Right atrium auricular region (tissue), 2 donors: ENCODE measurements around the gene CAMK1D. TPM values are rescaled to one million over a fixed set of nuclear protein-coding genes. Genes with fewer than 3 reads are reported as not detected.

Experiments used
- DNase-seq: peaks from one replicate; pipeline ENCODE4 v3.0.0-alpha.2; 2019; ENCODE audit warnings: low spot score
- H3K27ac ChIP-seq, 2 donors: fragments of 200-600 bp; sonication (generic); 1 replicate in 1 of 2; 2 replicates in 1 of 2; pipeline ENCODE4 v1.5.1; 2016 to 2019
- H3K27me3 ChIP-seq, 2 donors: fragments of 200-600 bp; sonication (generic); one replicate each; pipeline versions ENCODE4 v1.5.1 to v1.6.0; 2017 to 2019
- H3K36me3 ChIP-seq: fragments of 200-600 bp; sonication (generic); one replicate; pipeline ENCODE4 v1.5.1; 2016
- H3K4me1 ChIP-seq, 2 donors: fragments of 200-600 bp; sonication (generic); one replicate each; pipeline versions ENCODE4 v1.5.1 to v1.6.0; 2017 to 2019
- H3K4me3 ChIP-seq, 2 donors: fragments of 200-600 bp; sonication (generic); 1 replicate in 1 of 2; 2 replicates in 1 of 2; pipeline ENCODE4 v1.5.1; 2017 to 2019; ENCODE audit warnings: mild to moderate bottlenecking in 1 of 2, moderate library complexity in 1 of 2
- H3K9me3 ChIP-seq, 2 donors: fragments of 200-600 bp; sonication (generic); one replicate each; pipeline ENCODE4 v1.5.1; 2019
- total RNA-seq, 2 donors: library from RNA; depleted of rRNA; stranded (reverse); fragments of >200 nt; gene quantifications; one replicate each; pipeline ENCODE4 v1.1.0, GENCODE V29; 2016
- TF ChIP-seq, protein P1 (sequence below), 2 donors: fragments of 200-600 bp; sonication (generic); IDR thresholded peaks; one replicate each; pipeline ENCODE4 v1.5.1; 2019; ENCODE audit warnings: antibody characterized with exemption in 2 of 2

The CAMK1D gene
- total RNA-seq, 2 donors from 2014 or later, result 24.5 to 27.2 TPM

- DNase-seq, result no peak
- no peak overlapping the region for H3K27ac ChIP-seq
- TF ChIP-seq, protein P1, sequence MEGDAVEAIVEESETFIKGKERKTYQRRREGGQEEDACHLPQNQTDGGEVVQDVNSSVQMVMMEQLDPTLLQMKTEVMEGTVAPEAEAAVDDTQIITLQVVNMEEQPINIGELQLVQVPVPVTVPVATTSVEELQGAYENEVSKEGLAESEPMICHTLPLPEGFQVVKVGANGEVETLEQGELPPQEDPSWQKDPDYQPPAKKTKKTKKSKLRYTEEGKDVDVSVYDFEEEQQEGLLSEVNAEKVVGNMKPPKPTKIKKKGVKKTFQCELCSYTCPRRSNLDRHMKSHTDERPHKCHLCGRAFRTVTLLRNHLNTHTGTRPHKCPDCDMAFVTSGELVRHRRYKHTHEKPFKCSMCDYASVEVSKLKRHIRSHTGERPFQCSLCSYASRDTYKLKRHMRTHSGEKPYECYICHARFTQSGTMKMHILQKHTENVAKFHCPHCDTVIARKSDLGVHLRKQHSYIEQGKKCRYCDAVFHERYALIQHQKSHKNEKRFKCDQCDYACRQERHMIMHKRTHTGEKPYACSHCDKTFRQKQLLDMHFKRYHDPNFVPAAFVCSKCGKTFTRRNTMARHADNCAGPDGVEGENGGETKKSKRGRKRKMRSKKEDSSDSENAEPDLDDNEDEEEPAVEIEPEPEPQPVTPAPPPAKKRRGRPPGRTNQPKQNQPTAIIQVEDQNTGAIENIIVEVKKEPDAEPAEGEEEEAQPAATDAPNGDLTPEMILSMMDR (IDR thresholded peaks at IDR 0.05), result no peak
- H3K9me3 ChIP-seq, result no peaks in the 10 kb centered on the region
- H3K27me3 ChIP-seq, result no peaks in the 10 kb centered on the region
- no peak overlapping the region for H3K4me3 ChIP-seq
- no peaks in the 10 kb centered on the region for H3K36me3 ChIP-seq
- peaks cover 0 to 5% of the 10 kb centered on the region in 2 donors for H3K4me1 ChIP-seq
Observed at GRCh38 chr10:12381536-12382156, 32.3 kb downstream of the CAMK1D start.

GRCh38 chr10:12382157-12382548 is 32.8 kb downstream of the CAMK1D start:
- no peak for DNase-seq
- no peak overlapping the region for H3K27ac ChIP-seq
- H3K9me3 ChIP-seq, result no peaks in the 10 kb centered on the region
- TF ChIP-seq, protein P1 (IDR thresholded peaks at IDR 0.05), result no peak
- no peak overlapping the region for H3K4me3 ChIP-seq
- peaks cover 0 to 5% of the 10 kb centered on the region in 2 donors for H3K4me1 ChIP-seq
- H3K36me3 ChIP-seq, result no peaks in the 10 kb centered on the region
- H3K27me3 ChIP-seq, result no peaks in the 10 kb centered on the region

- H3K36me3 ChIP-seq, result no peaks in the 10 kb centered on the region
- H3K9me3 ChIP-seq, result no peaks in the 10 kb centered on the region
- H3K4me1 ChIP-seq, result peaks cover 0 to 6% of the 10 kb centered on the region in 2 donors
- no peak overlapping the region for H3K27ac ChIP-seq
- DNase-seq, result no peak
- H3K4me3 ChIP-seq, result no peak overlapping the region
- no peaks in the 10 kb centered on the region for H3K27me3 ChIP-seq
- TF ChIP-seq, protein P1 (IDR thresholded peaks at IDR 0.05), result no peak
Observed at GRCh38 chr10:12382956-12383531, 33.7 kb downstream of the CAMK1D start.

DNA sequence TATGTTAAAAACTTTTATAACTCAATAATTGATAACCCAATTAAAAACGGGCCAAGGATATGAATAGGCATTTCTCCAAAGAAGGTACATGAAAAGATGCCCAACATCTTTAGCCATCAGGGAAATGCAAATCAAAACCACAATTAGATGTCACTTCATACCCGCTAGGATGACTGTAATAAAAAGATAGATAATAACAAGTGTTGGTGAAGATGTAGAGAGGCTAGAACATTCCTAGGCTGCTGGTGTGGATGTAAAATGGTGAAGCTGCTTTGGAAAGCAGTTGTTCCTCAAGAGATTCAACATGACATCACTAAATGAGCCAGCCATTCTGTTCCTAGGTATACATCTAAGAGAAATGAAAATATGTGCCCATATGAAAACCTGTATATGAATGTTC is 35.6 kb downstream of the CAMK1D start:
- Histone ChIP-seq H3K4me1 (peaks cover 0 to 24% of the 10 kb centered on the region in 2 donors), H3K9me3 (no peaks in the 10 kb centered on the region), H3K27me3 (no peaks in the 10 kb centered on the region), H3K4me3 (no peak overlapping the region), H3K27ac (no peak overlapping the region), H3K36me3 (no peaks in the 10 kb centered on the region)
- DNase-seq, result no peak
- TF ChIP-seq, protein P1 (IDR thresholded peaks at IDR 0.05), result no peak

- H3K27me3 ChIP-seq, result no peaks in the 10 kb centered on the region
- TF ChIP-seq, protein P1 (IDR thresholded peaks at IDR 0.05), result no peak
- H3K9me3 ChIP-seq, result no peaks in the 10 kb centered on the region
- DNase-seq, result no peak
- H3K36me3 ChIP-seq, result no peaks in the 10 kb centered on the region
- no peak overlapping the region for H3K4me3 ChIP-seq
- H3K27ac ChIP-seq, result no peak overlapping the region
- H3K4me1 ChIP-seq, result peaks cover 0 to 41% of the 10 kb centered on the region in 2 donors
Observed at GRCh38 chr10:12387561-12388210, 38.3 kb downstream of the CAMK1D start.
